Right lobe of liver (tissue), 4 donors: Measurements from ENCODE around the gene SPDYE2.
"Not testable (repeated sequence)": the region's sequence is repeated elsewhere in the genome, so short reads cannot be mapped to it uniquely, and the experiment has no call there.

Experiments
- CTCF ChIP-seq, 4 donors: fragments of 200-600 bp in 3 of 4; fragments of 450-650 bp in 1 of 4; IDR thresholded peaks; one replicate each; pipeline versions ENCODE4 v1.5.1 to v1.8.0; 2016 to 2022; ENCODE audit warnings: antibody characterized with exemption in 4 of 4, mild to moderate bottlenecking in 2 of 4
- POLR2A ChIP-seq: fragments of 450-650 bp; IDR thresholded peaks from one replicate; pipeline ENCODE4 v1.6.1; 2017; ENCODE audit warnings: antibody characterized with exemption, mild to moderate bottlenecking
- donor health status: DM: no; HTN: no; CAD: no.
- donor health status: DM: no; HTN: no; CAD: no.
- donor health status: DM: no; HTN: yes; CAD: no.

- TF ChIP-seq CTCF (IDR thresholded peaks at IDR 0.05); POLR2A: not testable (repeated sequence)
Observed at GRCh38 chr7:102511860-102512522, 39.0 kb upstream of the SPDYE2 start.
